Upper lobe of left lung (tissue), 6 donors: ENCODE results near the gene VSIG10L. TPM values are rescaled to one million over a fixed set of nuclear protein-coding genes. Genes with fewer than 3 reads are reported as not detected.

ENCODE experiments used
- ATAC-seq, 2 donors: fragments of 200-7000 bp; cut with Tn5 transposase; one replicate each; pipeline ENCODE4 v1.9.1; 2022; ENCODE audit warnings: mild to moderate bottlenecking in 2 of 2, moderate library complexity in 2 of 2; ENCODE audit not compliant: low FRiP score in 2 of 2
- DNase-seq, 2 donors: peaks; one replicate each; pipeline ENCODE4 v3.0.0-alpha.2; 2019 to 2020
- H3K27ac ChIP-seq, 4 donors: fragments of 200-600 bp; sonication (generic); one replicate each; pipeline ENCODE4 v1.5.1; 2016 to 2019
- H3K27me3 ChIP-seq, 4 donors: fragments of 200-600 bp; sonication (generic); one replicate each; pipeline ENCODE4 v1.5.1; 2017 to 2019
- H3K36me3 ChIP-seq, 4 donors: fragments of 200-600 bp; sonication (generic); one replicate each; pipeline ENCODE4 v1.5.1; 2016 to 2019
- H3K4me1 ChIP-seq, 4 donors: fragments of 200-600 bp; sonication (generic); one replicate each; pipeline ENCODE4 v1.5.1; 2018 to 2019
- H3K4me3 ChIP-seq, 4 donors: fragments of 200-600 bp; sonication (generic); one replicate each; pipeline ENCODE4 v1.5.1; 2017 to 2019; ENCODE audit warnings: mild to moderate bottlenecking in 2 of 4, moderate library complexity in 1 of 4
- H3K9me3 ChIP-seq, 4 donors: fragments of 200-600 bp; sonication (generic); one replicate each; pipeline ENCODE4 v1.5.1; 2018 to 2019
- CTCF ChIP-seq, 6 experiments: fragments of 450-650 bp in 4 of 6; fragments of 200-600 bp in 2 of 6; sonication (generic) in 2 of 6; IDR thresholded peaks; one replicate each; pipeline ENCODE4 v1.5.1; 2016 to 2019; ENCODE audit warnings: antibody characterized with exemption in 6 of 6
- EP300 ChIP-seq, 4 donors: sonication (generic); formaldehyde crosslinking; IDR thresholded peaks; one replicate each; pipeline ENCODE4 v1.5.1; 2017; ENCODE audit warnings: antibody characterized with exemption in 4 of 4, control low read depth in 2 of 4
- POLR2A ChIP-seq, 4 donors: fragments of 450-650 bp; IDR thresholded peaks; one replicate each; pipeline ENCODE4 v1.5.1; 2016 to 2017; ENCODE audit warnings: antibody characterized with exemption in 4 of 4, mild to moderate bottlenecking in 2 of 4
- POLR2AphosphoS5 ChIP-seq, 2 donors: sonication (generic); formaldehyde crosslinking; IDR thresholded peaks; one replicate each; pipeline ENCODE4 v1.5.1; 2017; ENCODE audit warnings: antibody characterized with exemption in 2 of 2
- WGBS, 2 donors: methylation state at CpG; one replicate each; pipeline ENCODE4 v1.1.5; 2017 to 2018; 5-methylcytosine and 5-hydroxymethylcytosine counted together
- total RNA-seq, 6 donors: library from RNA; depleted of rRNA in 4 of 6; stranded (reverse); fragments of >200 nt in 4 of 6; gene quantifications; one replicate each; pipeline versions ENCODE4 v1.1.0 to v1.2.1, GENCODE V29; 2016 to 2021
- donor health status: DM: no; HTN: no; CAD: no; lungs with moderate emphysema.
- donor health status: DM: no; HTN: yes; CAD: no; lungs with severe emphysema.

The VSIG10L gene
- total RNA-seq, 6 donors from 2014 or later, result 0.76 to 13.6 (median 2.8) TPM

GRCh38 chr19:51359294-51359693 lies 17.4 kb upstream of the VSIG10L start:
- Histone ChIP-seq H3K27ac (no peak overlapping the region), H3K4me1 (peaks cover 0 to 23% (median 6%) of the 10 kb centered on the region in 4 donors), H3K4me3 (no peak overlapping the region)

GRCh38 chr19:51357952-51358351 lies 16.0 kb upstream of the VSIG10L start:
- H3K9me3 ChIP-seq, result no peaks in the 10 kb centered on the region
- 82 to 93% methylated on average over 6 to 7 of the region's 7 CpGs for WGBS, 2 donors
- peaks cover 0 to 2% (median under 1%) of the 10 kb centered on the region in 4 donors for H3K36me3 ChIP-seq
- no peak for TF ChIP-seq CTCF (IDR thresholded peaks at IDR 0.05)
- TF ChIP-seq POLR2A (IDR thresholded peaks at IDR 0.05), result no peak
- TF ChIP-seq EP300 (IDR thresholded peaks at IDR 0.05), result no peak
- no peak for TF ChIP-seq POLR2AphosphoS5 (IDR thresholded peaks at IDR 0.05)
- H3K4me3 ChIP-seq, result no peak overlapping the region
- ATAC-seq (no peak), DNase-seq (no peak)
- no peak overlapping the region for H3K27ac ChIP-seq
- H3K4me1 ChIP-seq, result peaks cover 0 to 9% (median 2%) of the 10 kb centered on the region in 4 donors
- H3K27me3 ChIP-seq, result no peaks in the 10 kb centered on the region

More at GRCh38 chr19:51359294-51359693, 17.4 kb upstream of the VSIG10L start:
- WGBS, 2 donors, result 93 to 96% methylated on average over 4 of the region's 4 CpGs
- H3K27me3 ChIP-seq, result no peaks in the 10 kb centered on the region
- ATAC-seq, result no peak
- H3K9me3 ChIP-seq, result no peaks in the 10 kb centered on the region
- DNase-seq, result no peak
- TF ChIP-seq POLR2A (IDR thresholded peaks at IDR 0.05) (no peak), CTCF (IDR thresholded peaks at IDR 0.05) (no peak), EP300 (IDR thresholded peaks at IDR 0.05) (no peak), POLR2AphosphoS5 (IDR thresholded peaks at IDR 0.05) (no peak)
- no peaks in the 10 kb centered on the region for H3K36me3 ChIP-seq

GRCh38 chr19:51356159-51356801 lies 14.3 kb upstream of the VSIG10L start:
- Histone ChIP-seq H3K4me1 (no peaks in the 10 kb centered on the region), H3K36me3 (peaks cover 0 to 19% (median 13%) of the 10 kb centered on the region in 4 donors), H3K4me3 (no peak overlapping the region), H3K9me3 (no peaks in the 10 kb centered on the region), H3K27ac (no peak overlapping the region), H3K27me3 (no peaks in the 10 kb centered on the region)
- TF ChIP-seq CTCF (IDR thresholded peaks at IDR 0.05) (no peak), POLR2AphosphoS5 (IDR thresholded peaks at IDR 0.05) (no peak), POLR2A (IDR thresholded peaks at IDR 0.05) (no peak), EP300 (IDR thresholded peaks at IDR 0.05) (no peak)
- ATAC-seq, result no peak
- DNase-seq, result no peak
- 95 to 97% methylated on average over 10 of the region's 10 CpGs for WGBS, 2 donors

GRCh38 chr19:51354742-51355148 lies 12.8 kb upstream of the VSIG10L start:
- DNase-seq (no peak), ATAC-seq (no peak)
- peaks cover 0 to 34% (median 26%) of the 10 kb centered on the region in 4 donors for H3K36me3 ChIP-seq
- WGBS, 2 donors, result 61 to 74% methylated on average over 8 of the region's 8 CpGs
- H3K9me3 ChIP-seq, result no peaks in the 10 kb centered on the region
- H3K27ac ChIP-seq, result no peak overlapping the region
- no peak for TF ChIP-seq CTCF (IDR thresholded peaks at IDR 0.05)
- TF ChIP-seq EP300 (IDR thresholded peaks at IDR 0.05), result no peak
- TF ChIP-seq POLR2AphosphoS5 (IDR thresholded peaks at IDR 0.05), result no peak
- no peak for TF ChIP-seq POLR2A (IDR thresholded peaks at IDR 0.05)
- no peak overlapping the region for H3K4me3 ChIP-seq
- H3K4me1 ChIP-seq, result no peaks in the 10 kb centered on the region
- no peaks in the 10 kb centered on the region for H3K27me3 ChIP-seq
